Measurements from ENCODE around the gene SGPP2. TPM values are rescaled to one million over a fixed set of nuclear protein-coding genes. Genes with fewer than 3 reads are reported as not detected.

SGPP2 gene
- polyA plus RNA-seq, 2 donors = 5.5 to 13.9 TPM

- no peaks in the 10 kb centered on the region for H3K27me3 ChIP-seq (ENCODE audit: control insufficient read depth in 1 of 2, insufficient read depth in 2 of 2, low read length in 2 of 2)
- H3K4me1 ChIP-seq (ENCODE audit: control insufficient read depth in 2 of 2, insufficient read depth in 2 of 2, low read length in 1 of 2) = no peaks in the 10 kb centered on the region
- no peaks in the 10 kb centered on the region for H3K9me3 ChIP-seq (ENCODE audit: control insufficient read depth in 2 of 2, insufficient read depth in 1 of 2, low read depth in 1 of 2, low read length in 1 of 2)
- H3K27ac ChIP-seq (ENCODE audit: low read depth in 2 of 2, low read length in 1 of 2) = no peak overlapping the region
- no peaks in the 10 kb centered on the region for H3K36me3 ChIP-seq (ENCODE audit: control insufficient read depth in 2 of 2, insufficient read depth in 2 of 2, low read length in 1 of 2)
- WGBS, 2 donors = 73 to 81% methylated on average over 3 of the region's 3 CpGs
- no peak overlapping the region for H3K4me3 ChIP-seq (ENCODE audit: low read depth in 1 of 2, low read length in 2 of 2)
These were observed 28.1 kb downstream of the SGPP2 start for GRCh38 chr2:222452422-222452950.

- Histone ChIP-seq H3K4me3 (ENCODE audit: low read depth in 1 of 2, low read length in 2 of 2) (no peak overlapping the region), H3K36me3 (ENCODE audit: control insufficient read depth in 2 of 2, insufficient read depth in 2 of 2, low read length in 1 of 2) (no peaks in the 10 kb centered on the region), H3K27me3 (ENCODE audit: control insufficient read depth in 1 of 2, insufficient read depth in 2 of 2, low read length in 2 of 2) (no peaks in the 10 kb centered on the region), H3K27ac (ENCODE audit: low read depth in 2 of 2, low read length in 1 of 2) (no peak overlapping the region), H3K4me1 (ENCODE audit: control insufficient read depth in 2 of 2, insufficient read depth in 2 of 2, low read length in 1 of 2) (no peaks in the 10 kb centered on the region), H3K9me3 (ENCODE audit: control insufficient read depth in 2 of 2, insufficient read depth in 1 of 2, low read depth in 1 of 2, low read length in 1 of 2) (no peaks in the 10 kb centered on the region)
- 90 to 94% methylated on average over 4 of the region's 4 CpGs for WGBS, 2 donors
These were observed 32.2 kb downstream of the SGPP2 start for GRCh38 chr2:222456479-222457077.

- 92% methylated on average over 10 of the region's 10 CpGs for WGBS, 2 donors
- Histone ChIP-seq H3K4me1 (ENCODE audit: control insufficient read depth in 2 of 2, insufficient read depth in 2 of 2, low read length in 1 of 2) (no peaks in the 10 kb centered on the region), H3K27me3 (ENCODE audit: control insufficient read depth in 1 of 2, insufficient read depth in 2 of 2, low read length in 2 of 2) (peaks cover 0 to 3% of the 10 kb centered on the region in 2 donors), H3K9me3 (ENCODE audit: control insufficient read depth in 2 of 2, insufficient read depth in 1 of 2, low read depth in 1 of 2, low read length in 1 of 2) (no peaks in the 10 kb centered on the region), H3K27ac (ENCODE audit: low read depth in 2 of 2, low read length in 1 of 2) (no peak overlapping the region), H3K4me3 (ENCODE audit: low read depth in 1 of 2, low read length in 2 of 2) (no peak overlapping the region), H3K36me3 (ENCODE audit: control insufficient read depth in 2 of 2, insufficient read depth in 2 of 2, low read length in 1 of 2) (no peaks in the 10 kb centered on the region)
These were observed 35.6 kb downstream of the SGPP2 start for GRCh38 chr2:222459983-222460382.

- Histone ChIP-seq H3K27ac (ENCODE audit: low read depth in 2 of 2, low read length in 1 of 2) (no peak overlapping the region), H3K36me3 (ENCODE audit: control insufficient read depth in 2 of 2, insufficient read depth in 2 of 2, low read length in 1 of 2) (no peaks in the 10 kb centered on the region), H3K4me3 (ENCODE audit: low read depth in 1 of 2, low read length in 2 of 2) (no peak overlapping the region), H3K9me3 (ENCODE audit: control insufficient read depth in 2 of 2, insufficient read depth in 1 of 2, low read depth in 1 of 2, low read length in 1 of 2) (no peaks in the 10 kb centered on the region), H3K27me3 (ENCODE audit: control insufficient read depth in 1 of 2, insufficient read depth in 2 of 2, low read length in 2 of 2) (peaks cover 0 to 3% of the 10 kb centered on the region in 2 donors), H3K4me1 (ENCODE audit: control insufficient read depth in 2 of 2, insufficient read depth in 2 of 2, low read length in 1 of 2) (no peaks in the 10 kb centered on the region)
- WGBS, 2 donors = 73 to 78% methylated on average over 3 of the region's 3 CpGs
These were observed 41.4 kb downstream of the SGPP2 start for GRCh38 chr2:222465746-222466145.

- H3K4me1 ChIP-seq (ENCODE audit: control insufficient read depth in 2 of 2, insufficient read depth in 2 of 2, low read length in 1 of 2) = no peaks in the 10 kb centered on the region
- H3K27ac ChIP-seq (ENCODE audit: low read depth in 2 of 2, low read length in 1 of 2) = no peak overlapping the region
- no peaks in the 10 kb centered on the region for H3K9me3 ChIP-seq (ENCODE audit: control insufficient read depth in 2 of 2, insufficient read depth in 1 of 2, low read depth in 1 of 2, low read length in 1 of 2)
- no peaks in the 10 kb centered on the region for H3K36me3 ChIP-seq (ENCODE audit: control insufficient read depth in 2 of 2, insufficient read depth in 2 of 2, low read length in 1 of 2)
- no peaks in the 10 kb centered on the region for H3K27me3 ChIP-seq (ENCODE audit: control insufficient read depth in 1 of 2, insufficient read depth in 2 of 2, low read length in 2 of 2)
- WGBS, 2 donors = 75 to 76% methylated on average over 4 of the region's 4 CpGs
- no peak overlapping the region for H3K4me3 ChIP-seq (ENCODE audit: low read depth in 1 of 2, low read length in 2 of 2)
These were observed 44.0 kb downstream of the SGPP2 start for GRCh38 chr2:222468346-222468745.

GRCh38 chr2:222470802-222471468 lies 46.6 kb downstream of the SGPP2 start:
- H3K9me3 ChIP-seq (ENCODE audit: control insufficient read depth in 2 of 2, insufficient read depth in 1 of 2, low read depth in 1 of 2, low read length in 1 of 2) = no peaks in the 10 kb centered on the region
- no peaks in the 10 kb centered on the region for H3K4me1 ChIP-seq (ENCODE audit: control insufficient read depth in 2 of 2, insufficient read depth in 2 of 2, low read length in 1 of 2)
- no peaks in the 10 kb centered on the region for H3K36me3 ChIP-seq (ENCODE audit: control insufficient read depth in 2 of 2, insufficient read depth in 2 of 2, low read length in 1 of 2)
- 57 to 61% methylated on average over 5 of the region's 5 CpGs for WGBS, 2 donors
- H3K27ac ChIP-seq (ENCODE audit: low read depth in 2 of 2, low read length in 1 of 2) = no peak overlapping the region
- no peaks in the 10 kb centered on the region for H3K27me3 ChIP-seq (ENCODE audit: control insufficient read depth in 1 of 2, insufficient read depth in 2 of 2, low read length in 2 of 2)
- H3K4me3 ChIP-seq (ENCODE audit: low read depth in 1 of 2, low read length in 2 of 2) = no peak overlapping the region

GRCh38 chr2:222477962-222478608 lies 53.7 kb downstream of the SGPP2 start:
- H3K27ac ChIP-seq (ENCODE audit: low read depth in 2 of 2, low read length in 1 of 2) = no peak overlapping the region
- H3K36me3 ChIP-seq (ENCODE audit: control insufficient read depth in 2 of 2, insufficient read depth in 2 of 2, low read length in 1 of 2) = no peaks in the 10 kb centered on the region
- 51 to 59% methylated on average over 14 of the region's 14 CpGs for WGBS, 2 donors
- H3K4me3 ChIP-seq (ENCODE audit: low read depth in 1 of 2, low read length in 2 of 2) = no peak overlapping the region
- no peaks in the 10 kb centered on the region for H3K9me3 ChIP-seq (ENCODE audit: control insufficient read depth in 2 of 2, insufficient read depth in 1 of 2, low read depth in 1 of 2, low read length in 1 of 2)
- H3K27me3 ChIP-seq (ENCODE audit: control insufficient read depth in 1 of 2, insufficient read depth in 2 of 2, low read length in 2 of 2) = no peaks in the 10 kb centered on the region
- H3K4me1 ChIP-seq (ENCODE audit: control insufficient read depth in 2 of 2, insufficient read depth in 2 of 2, low read length in 1 of 2) = no peaks in the 10 kb centered on the region

GRCh38 chr2:222479859-222480258 lies 55.5 kb downstream of the SGPP2 start:
- H3K27ac ChIP-seq (ENCODE audit: low read depth in 2 of 2, low read length in 1 of 2) = no peak overlapping the region
- H3K27me3 ChIP-seq (ENCODE audit: control insufficient read depth in 1 of 2, insufficient read depth in 2 of 2, low read length in 2 of 2) = no peaks in the 10 kb centered on the region
- no peaks in the 10 kb centered on the region for H3K9me3 ChIP-seq (ENCODE audit: control insufficient read depth in 2 of 2, insufficient read depth in 1 of 2, low read depth in 1 of 2, low read length in 1 of 2)
- no peaks in the 10 kb centered on the region for H3K36me3 ChIP-seq (ENCODE audit: control insufficient read depth in 2 of 2, insufficient read depth in 2 of 2, low read length in 1 of 2)
- H3K4me1 ChIP-seq (ENCODE audit: control insufficient read depth in 2 of 2, insufficient read depth in 2 of 2, low read length in 1 of 2) = no peaks in the 10 kb centered on the region
- no peak overlapping the region for H3K4me3 ChIP-seq (ENCODE audit: low read depth in 1 of 2, low read length in 2 of 2)

- Histone ChIP-seq H3K4me1 (ENCODE audit: control insufficient read depth in 2 of 2, insufficient read depth in 2 of 2, low read length in 1 of 2) (no peaks in the 10 kb centered on the region), H3K4me3 (ENCODE audit: low read depth in 1 of 2, low read length in 2 of 2) (no peak overlapping the region)
- 85 to 91% methylated on average over 5 of the region's 5 CpGs for WGBS, 2 donors
These were observed 56.2 kb downstream of the SGPP2 start for GRCh38 chr2:222480497-222480896.

More at GRCh38 chr2:222480497-222480896, 56.2 kb downstream of the SGPP2 start:
- no peaks in the 10 kb centered on the region for H3K27me3 ChIP-seq (ENCODE audit: control insufficient read depth in 1 of 2, insufficient read depth in 2 of 2, low read length in 2 of 2)
- no peaks in the 10 kb centered on the region for H3K9me3 ChIP-seq (ENCODE audit: control insufficient read depth in 2 of 2, insufficient read depth in 1 of 2, low read depth in 1 of 2, low read length in 1 of 2)
- no peaks in the 10 kb centered on the region for H3K36me3 ChIP-seq (ENCODE audit: control insufficient read depth in 2 of 2, insufficient read depth in 2 of 2, low read length in 1 of 2)
- no peak overlapping the region for H3K27ac ChIP-seq (ENCODE audit: low read depth in 2 of 2, low read length in 1 of 2)
